NCI-H82 treated with DMSO at 0.1 percent for 48 hours (cell line): ENCODE results near the gene WDR47.
A peak's percentile ranks its signal among the peaks of the same experiment; 100 is the strongest.
"Not testable (repeated sequence)": the region's sequence is repeated elsewhere in the genome, so short reads cannot be mapped to it uniquely, and the experiment has no call there.

ENCODE experiments used
- DNase-seq: peaks from one replicate; lab custom pipeline; 2025; ENCODE audit not compliant: unreplicated experiment; lab: John Stamatoyannopoulos, UW

WDR47 gene

DNA sequence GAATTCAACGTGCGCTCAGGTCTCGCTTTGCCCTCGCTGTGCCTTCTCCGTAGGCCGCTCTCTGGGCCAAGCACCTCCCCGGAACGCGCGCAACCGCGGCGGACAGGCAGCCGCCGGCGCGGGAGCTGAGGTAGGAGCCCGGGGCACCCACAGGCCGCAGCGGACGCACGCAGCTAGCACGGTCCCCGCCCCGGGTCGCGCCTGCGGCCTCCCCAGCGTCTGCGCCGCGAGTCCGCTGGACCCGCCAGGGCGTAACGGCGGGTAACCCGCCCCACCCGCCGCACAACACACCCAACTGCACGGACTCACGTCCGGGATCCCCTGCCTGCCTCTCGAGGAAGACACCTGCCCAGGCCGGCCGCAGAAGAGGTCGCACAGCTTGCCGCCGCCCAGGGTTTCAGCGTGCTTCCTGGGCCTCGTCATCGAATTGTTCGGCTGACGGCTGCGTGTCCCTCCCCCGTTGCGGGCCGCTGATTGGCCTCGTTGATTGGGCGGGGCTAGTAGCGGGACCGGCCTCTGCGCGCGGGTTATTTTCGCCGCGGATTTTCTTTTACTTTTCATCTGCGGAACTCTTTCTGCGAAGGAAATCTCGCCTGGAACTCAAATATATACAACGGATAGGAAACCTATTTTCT lies 78.7 kb downstream of the WDR47 start, which contains the start of gene CLCC1:
TSS of gene CLCC1 (minus strand) at position 433 of the 635 bp plus-strand sequence. CDS start 13,047 bp downstream, outside the sequence.
- DNase-seq, result peak; percentile 78

DNA sequence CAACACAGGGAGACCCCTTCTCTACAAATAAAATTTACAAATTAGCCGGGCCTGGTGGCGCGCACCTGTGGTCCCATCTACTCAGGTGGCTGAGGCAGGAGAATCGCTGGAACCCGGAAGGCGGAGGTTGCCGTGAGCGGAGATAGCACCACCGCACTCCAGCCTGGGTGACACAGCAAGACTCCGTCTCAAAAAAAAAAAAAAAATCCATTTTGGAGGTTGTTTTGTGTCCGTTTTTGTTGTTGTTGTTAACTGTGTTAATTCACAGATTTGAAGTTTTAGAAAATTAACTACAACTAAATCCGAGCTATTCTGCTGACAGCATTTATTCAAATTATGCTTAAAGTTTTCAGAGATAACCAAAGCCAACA lies 79.2 kb downstream of the WDR47 start:
- no peak for DNase-seq

DNA sequence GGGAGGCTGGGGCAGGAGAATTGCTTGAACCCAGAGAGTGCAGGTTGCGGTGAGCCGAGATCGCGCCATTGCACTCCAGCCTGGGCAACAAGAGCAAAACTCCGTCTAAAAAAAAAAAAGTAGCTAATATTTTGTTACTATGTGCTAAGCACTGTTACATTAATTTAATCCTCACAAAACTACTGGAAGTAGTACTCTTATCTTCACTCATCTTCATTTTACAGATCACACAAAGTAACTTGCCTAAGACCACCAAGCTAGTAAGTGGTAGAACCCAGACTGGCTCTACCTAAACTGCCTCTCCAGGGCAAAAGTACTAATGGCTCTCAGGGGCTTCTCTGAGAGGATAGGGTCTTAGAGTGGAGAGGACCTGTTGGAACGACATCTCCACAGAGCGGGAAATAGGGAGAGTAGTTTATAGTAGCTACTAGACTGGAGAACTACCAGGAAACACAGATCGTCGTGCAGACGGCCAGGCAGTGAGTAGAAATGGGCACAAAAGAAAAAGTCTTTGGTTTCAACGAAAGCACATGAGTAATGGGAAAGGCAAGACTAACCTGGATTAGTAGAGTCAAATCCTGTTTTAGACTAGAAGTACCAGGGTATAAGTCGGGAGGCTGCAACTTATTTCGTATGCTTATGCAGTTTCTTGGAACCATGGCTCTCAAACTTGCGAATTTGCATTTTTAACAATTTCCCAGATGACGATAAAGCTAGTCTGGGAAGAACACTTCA lies 80.0 kb downstream of the WDR47 start:
- DNase-seq, result no peak

DNA sequence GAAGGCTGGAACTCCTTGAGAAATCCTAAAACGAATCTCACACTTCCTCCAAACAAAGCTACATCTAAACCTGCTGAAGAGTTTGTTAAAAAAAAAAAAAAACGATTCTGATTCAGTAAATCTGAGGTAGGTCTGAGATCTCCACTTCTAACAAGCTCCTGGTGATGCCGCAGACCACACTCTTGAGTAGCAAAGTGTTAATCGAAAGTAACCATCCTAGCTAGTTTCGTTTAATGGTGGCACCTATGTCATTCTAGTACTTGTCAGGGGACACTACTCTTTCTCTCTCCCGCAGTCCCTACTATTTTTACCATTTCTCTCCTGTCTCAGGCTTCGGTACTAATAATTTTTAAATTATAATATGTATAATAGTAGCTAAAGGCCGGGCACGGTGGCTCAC lies 80.7 kb downstream of the WDR47 start:
- DNase-seq, result no peak

DNA sequence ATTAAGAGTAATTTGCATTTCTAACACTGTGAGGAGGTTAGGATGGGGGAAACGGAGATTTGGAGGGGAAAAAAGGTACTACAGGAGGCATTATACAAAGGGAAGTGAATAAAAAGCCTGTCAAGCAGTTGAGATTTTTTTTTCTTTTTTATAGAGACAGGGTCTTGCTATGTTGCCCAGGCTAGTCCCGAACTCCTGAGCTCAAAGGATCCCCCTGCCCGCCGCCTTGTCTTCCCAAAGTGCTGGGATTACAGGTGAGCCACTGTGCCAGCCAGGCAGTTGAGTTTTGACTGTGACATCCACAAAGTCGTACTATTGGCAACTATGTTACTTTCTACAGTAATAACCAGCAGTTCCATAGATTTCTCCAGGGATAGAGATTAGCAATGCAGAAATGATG lies 81.2 kb downstream of the WDR47 start:
- DNase-seq, result no peak

DNA sequence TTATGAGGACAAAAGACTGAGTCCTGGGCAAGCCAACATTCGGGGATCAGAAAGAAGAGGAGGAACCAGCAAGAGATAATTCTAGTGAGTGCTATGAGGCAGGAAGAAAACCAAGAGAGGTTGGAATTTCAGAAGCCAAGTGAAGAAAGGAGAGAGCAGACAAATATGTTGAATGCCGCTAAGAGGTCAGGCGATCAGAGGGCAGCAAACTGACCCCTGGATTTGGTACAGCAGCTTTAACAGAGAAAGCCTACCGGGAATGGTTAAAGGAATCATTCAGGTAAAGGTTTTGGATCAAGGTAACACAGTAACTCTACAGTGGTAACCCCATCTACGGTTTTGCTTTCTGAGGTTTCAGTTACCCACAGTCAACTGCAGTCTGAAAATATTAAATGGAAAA lies 84.0 kb downstream of the WDR47 start:
- DNase-seq, result no peak

DNA sequence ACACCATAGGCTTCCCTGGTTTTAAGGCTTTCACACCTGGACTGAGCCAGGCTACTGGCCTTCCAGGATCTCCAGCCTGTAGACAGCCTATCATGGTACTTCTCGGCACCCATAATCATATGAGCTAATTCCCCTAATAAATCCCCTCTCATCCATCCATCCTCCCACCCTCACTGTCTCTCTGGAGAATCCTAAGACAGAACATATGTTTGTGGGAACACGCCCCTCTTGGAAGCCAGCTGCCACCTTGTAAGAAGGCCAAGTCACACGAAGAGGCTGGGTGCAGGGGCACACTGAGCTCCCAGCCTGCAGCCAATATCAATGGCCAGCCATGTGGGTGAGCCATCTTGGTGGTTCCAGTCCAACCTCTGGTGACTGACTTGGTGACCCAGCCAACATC lies 86.0 kb downstream of the WDR47 start:
- peak; percentile 97 for DNase-seq

DNA sequence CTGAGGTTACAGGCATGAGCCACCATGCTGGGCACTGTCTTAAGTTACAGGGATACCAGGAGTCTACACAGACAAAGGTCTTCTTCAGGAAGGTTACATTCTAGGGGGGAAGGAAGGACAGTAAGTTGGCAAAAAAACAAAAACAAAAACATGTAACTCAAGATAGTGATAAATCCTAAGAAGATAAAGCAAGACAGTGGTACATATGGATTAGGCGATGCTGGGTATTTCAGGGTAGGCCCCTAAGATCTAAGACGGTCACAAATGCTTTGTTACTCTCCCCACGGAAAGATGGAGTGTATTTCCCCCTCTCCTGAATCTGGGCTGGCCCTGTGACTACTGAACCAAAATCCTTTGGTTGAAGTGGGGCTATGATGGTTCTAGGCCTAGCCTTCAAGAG lies 86.8 kb downstream of the WDR47 start:
- no peak for DNase-seq

DNA sequence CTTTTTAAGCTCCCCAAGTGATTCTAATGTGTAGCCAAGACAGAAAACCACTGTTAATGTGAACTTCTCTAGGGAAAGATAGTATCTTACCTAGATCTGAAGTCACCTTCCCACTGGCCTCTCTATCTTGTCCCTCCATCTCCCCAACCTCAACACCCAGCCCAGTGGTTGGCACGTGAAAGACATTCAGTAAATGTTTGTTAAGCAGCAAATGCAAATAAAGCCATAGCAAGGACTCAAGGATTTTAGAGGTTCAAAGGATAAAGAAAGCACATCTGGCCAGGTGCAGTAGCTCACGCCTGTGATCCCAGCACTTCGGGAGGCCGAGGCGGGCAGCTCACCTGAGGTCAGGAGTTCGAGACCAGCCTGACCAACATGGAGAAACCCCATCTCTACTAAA lies 88.5 kb downstream of the WDR47 start:
- DNase-seq, result no peak

DNA sequence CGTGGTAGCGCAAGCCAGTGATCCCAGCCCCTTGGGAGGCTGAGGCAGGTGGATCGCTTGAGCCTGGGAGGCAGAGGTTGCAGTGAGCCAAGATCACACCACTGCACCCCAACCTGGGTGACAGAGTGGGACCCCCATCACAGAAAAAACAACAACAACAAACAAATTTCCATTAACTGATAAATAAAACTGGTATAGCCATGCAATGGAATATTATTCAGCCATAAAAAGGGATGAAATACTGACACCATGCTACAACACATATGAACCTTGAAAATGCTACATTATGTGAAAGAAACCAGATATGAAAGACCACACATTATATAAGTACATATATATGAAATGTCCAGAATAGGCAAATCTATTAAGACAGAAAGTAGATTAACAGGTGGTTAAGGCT lies 90.7 kb downstream of the WDR47 start:
- no peak for DNase-seq

DNA sequence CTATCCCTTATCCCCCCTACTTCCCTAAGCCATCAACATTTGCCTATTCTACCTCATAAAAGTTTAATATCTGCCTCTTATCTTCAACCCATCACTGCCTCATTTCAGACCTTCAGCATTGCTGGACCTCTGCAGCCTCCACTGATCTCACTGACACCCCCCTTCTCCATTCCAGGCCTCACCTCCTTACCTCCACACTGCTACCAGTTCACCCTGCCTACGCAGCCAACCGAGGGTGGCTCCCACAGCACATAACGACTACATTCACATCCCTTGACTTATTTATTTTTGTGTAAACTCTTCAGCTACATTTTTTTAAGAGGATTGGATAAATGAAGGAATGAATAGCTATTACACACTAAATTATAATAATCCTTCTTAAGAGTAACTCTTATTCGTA lies 92.9 kb downstream of the WDR47 start:
- DNase-seq, result no peak

DNA sequence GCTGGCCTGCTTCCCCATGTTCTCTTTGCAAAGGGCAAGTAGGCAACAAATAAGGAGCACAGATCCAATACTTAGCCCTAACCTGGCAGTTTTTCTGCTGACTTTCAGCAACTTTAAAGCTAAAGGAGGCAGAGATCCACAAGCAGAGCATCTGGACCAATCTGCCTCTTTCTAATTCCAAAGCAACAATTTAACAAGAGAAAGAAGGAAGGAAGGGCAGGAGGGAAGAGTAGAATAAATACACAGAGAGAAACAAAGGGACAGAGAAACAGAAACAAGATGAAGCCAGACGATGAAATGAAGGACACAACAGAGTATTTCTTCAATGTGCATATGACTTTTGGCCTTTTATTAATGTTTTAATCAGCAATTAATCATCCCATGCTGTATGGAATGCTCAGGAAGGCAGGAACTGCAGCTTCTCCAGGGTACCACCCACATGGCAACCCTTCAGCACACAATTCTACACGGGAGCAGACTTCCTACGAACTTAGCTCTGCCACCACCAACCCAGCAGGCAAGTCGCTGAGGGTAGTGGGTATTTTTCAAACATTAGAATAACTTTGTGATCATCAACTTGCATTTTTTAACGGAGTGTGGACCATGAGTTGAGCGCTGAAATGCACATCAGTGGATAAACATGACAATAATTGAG lies 93.9 kb downstream of the WDR47 start:
- no peak for DNase-seq

DNA sequence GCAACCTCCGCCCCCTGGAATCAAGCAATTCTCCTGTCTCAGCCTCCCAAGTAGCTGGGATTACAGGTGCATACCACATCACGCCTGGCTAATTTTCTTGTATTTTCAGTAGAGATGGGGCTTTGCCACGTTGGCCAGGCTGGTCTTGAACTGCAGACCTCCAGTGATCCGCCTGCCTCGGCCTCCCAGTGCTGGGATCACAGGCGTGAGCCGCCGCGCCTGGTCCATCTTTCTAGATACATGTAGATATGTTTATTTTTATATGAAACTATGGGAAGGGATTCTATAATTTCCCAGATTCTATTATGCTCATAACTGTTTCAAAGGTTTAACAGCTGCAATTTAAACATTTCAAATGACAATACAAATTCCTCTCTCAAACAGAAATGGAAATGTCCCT lies 105.7 kb downstream of the WDR47 start:
- no peak for DNase-seq

DNA sequence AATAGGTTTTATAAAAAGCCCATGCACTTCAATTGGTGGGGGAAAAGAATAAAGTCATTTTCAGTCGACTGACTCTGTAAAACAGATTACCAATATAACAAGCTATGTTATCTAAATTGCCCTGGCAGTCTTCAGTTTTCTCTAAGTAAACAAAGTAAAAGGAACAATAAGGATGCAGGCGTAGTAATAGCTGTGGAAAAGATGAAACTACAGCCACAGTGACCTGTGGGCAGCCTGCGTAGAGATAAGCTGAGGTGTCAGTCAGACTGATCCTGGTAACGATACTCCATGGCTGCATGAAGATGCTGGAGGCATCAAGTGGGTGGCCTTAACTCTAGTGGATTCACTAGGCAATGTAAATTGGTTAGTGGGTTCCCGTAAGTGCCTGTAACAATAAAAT lies 108.0 kb downstream of the WDR47 start:
- no peak for DNase-seq

DNA sequence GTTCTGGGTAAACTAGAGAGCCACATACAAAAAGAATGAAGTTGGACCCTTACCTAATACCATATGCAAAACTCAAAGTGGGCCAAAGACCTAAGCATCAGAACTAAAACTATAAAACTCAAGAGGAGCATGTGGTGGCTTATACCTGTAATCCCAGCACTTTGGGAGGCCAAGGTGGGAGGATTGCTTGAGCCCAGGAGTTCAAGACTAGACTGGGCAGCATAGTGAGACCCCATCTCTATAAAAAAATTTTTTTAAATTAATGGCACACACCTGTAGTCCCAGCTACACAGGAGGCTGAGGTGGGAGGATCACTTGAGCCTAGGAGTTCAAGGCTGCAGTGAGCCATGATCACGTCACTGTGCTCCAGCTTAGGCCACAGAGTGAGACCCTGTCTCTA lies 114.3 kb downstream of the WDR47 start:
- DNase-seq, result not testable (repeated sequence)

DNA sequence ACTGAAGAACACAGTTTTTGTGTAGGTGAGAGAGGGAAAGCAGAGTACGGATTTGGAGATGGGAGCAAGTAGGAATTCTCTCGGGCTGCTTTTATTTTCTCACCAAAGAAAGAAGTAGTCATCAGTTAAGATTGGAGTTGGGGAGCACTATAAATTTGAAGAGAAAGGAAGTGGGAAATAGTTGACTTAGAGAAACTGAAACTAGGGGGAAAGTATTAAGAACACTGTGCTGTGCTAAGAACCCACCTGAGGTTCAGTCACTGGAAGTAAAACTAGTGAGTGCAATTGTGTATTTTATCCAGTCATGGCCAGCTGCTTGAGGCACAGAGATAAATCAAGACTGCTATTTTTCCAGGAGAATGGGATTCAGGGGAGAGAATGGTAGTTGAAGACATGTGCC lies 116.0 kb downstream of the WDR47 start:
- no peak for DNase-seq
